HG03460 (cell line): ENCODE measurements around the gene ILK.
A peak's percentile ranks its signal among the peaks of the same experiment; 100 is the strongest.

Experiments used
- ATAC-seq: cut with Tn5 transposase; IDR thresholded peaks from one replicate; pipeline ENCODE4 v1.9.1; 2021; ENCODE audit not compliant: unreplicated experiment

Gene ILK

DNA sequence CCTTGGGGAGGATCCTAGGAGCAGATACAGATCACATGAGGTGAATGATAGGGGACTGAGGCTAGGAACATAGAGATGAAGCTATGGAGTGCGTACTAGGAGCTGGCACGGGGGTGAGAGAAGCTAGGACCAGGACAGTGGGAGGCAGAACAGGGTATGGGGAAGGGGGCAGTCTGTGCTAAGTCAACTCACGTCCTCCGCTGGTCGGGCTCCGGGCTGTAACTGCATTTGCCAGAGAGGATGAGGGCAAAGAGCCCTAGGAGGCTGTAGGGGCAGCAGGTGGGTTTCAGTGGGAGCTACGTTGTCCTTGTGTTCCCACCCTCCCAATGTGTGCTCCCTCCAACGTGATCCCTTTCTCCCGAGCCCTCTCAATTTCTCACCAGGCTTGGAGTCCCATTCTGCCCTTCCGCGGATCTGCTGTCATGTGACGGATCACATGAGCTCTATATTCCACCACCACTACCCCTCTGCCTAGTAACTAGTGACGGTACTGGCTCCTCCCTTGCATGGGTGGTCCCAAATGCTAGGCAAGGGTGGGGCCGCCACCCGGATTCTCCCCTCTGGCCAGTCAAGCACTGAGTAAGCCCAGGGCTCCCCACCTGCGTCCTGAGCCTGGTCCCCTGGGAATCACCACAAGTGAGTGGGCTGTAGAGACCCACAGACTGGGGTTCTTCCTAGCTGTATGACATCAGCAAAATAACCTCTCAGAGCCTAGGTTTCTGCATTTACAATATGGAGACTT lies 15.6 kb downstream of the ILK start, which contains the start of gene TPP1:
Gene TPP1, minus strand, starts transcription at position 419 of the 742 bp plus-strand sequence. Its CDS starts 22 bp downstream, at position 397.
- peak; percentile 100 for ATAC-seq

GRCh38 chr11:6620636-6621035 lies 17.1 kb downstream of the ILK start:
- no peak for ATAC-seq

GRCh38 chr11:6621711-6622211 lies 18.2 kb downstream of the ILK start:
- no peak for ATAC-seq

DNA sequence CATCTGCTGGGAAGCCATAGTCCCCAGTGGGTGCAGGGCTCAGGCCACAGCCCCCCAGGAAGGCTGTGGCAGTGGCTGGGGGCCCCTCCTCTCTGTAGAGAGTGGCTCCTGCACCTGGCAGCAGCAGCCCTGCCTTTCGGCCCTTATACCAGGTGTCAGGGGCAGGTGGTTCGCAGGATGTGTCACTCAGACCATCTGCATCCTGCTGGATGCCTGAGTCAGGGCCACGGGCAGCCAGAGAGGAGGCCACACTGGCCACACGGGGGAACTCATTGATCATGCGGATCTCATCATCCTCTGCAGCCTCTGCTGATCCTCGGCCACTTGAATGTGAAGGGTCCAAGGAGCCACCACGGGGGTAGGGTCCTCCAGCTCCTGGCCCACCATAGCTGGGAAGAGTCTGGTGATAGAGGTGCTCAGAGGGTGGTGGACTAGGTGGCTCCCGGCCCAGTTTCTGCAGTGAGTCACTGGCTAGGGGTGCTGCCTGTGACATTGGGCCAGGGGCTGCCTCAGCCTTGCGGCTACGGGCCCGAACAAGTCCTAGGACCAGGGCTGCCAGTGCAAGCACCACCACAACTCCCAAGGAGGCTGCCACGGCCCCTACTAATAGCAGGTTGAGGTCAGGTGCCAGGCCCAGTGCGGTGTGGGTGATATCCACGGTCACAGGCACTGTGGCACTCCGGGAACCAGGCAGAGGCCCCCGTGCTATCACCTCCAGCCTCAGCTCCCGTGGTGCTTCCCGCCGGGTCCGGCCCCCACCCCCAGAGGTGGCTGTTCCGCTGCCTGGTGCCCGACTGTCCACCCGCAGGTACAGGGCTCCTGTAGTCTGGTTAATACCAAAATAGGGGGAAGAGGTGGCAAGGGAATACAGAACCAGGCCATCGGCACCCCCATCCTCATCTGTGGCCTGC lies 18.9 kb downstream of the ILK start:
- ATAC-seq, result no peak

DNA sequence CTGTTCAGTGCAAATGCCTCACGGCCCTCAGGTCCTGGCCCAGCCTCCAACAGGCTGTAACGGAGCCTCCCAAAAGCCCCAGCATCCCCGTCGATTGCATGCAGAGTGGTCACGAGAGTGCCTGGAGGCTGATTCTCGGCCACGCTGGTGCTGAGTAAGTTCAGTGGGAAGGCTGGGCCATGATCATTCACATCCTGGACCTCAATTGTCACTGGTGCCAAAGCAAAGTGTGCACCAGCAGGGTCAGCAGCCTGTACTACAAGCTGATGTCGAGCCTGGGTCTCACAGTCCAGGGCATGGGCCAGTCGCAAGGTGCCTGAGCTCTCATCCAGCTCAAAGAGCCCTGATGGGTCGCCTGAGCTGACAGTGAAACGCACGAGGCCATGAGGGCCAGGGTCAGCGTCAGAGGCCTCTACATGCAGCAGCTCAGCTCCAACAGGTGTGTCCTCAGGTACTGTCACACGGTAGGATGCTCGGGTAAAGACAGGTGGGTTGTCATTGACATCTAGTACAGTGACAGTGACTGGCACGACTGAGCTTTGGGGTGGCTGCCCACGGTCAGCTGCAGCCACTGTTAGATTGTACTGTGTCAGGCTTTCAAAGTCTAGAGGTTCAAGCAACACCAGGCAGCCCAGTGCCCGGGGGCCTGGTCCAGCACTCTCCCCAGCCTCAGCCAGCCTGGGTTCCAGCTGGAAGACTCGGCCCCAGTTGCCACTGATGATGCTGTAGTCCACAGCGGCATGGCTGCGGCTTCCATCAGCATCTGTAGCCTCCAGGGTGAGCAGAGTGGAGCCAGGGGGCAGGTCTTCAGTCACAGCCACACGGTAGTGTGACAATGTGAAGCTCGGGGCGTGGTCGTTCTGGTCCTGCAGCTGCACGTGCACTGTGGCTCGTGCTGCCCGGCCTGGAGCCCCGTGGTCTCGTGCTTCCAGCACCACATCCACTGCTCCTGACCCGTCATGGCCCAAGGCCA lies 20.1 kb downstream of the ILK start:
- no peak for ATAC-seq

- no peak for ATAC-seq
These were observed 21.7 kb downstream of the ILK start for GRCh38 chr11:6625156-6625831.

DNA sequence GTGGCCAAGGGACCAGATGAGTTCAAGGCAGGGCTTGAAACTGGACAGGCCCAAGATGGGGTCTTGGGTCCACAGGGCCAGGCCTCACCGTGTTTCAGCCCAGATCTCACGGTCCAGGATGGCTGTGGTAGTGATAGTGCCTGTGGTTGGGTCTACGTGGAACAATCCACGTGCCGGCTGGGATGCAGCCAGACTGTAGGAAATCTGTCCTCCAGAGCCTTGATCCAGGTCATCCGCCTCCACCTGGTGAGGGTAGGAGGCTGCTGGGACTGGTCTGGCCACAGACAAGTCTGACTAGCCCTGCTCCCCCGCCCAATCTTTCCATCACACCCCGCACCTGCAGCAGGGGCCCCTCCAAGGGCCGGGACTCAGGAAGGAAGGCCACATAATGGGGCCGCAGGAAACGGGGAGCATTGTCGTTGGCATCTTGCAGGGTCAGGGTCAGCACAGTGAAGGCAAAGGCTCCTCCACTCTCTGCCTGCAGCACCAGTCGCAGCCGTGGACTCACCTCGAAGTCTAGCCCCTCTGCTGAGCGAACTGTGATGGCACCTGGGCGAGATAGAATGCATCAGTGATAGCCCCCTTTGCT lies 22.4 kb downstream of the ILK start:
- ATAC-seq, result no peak

DNA sequence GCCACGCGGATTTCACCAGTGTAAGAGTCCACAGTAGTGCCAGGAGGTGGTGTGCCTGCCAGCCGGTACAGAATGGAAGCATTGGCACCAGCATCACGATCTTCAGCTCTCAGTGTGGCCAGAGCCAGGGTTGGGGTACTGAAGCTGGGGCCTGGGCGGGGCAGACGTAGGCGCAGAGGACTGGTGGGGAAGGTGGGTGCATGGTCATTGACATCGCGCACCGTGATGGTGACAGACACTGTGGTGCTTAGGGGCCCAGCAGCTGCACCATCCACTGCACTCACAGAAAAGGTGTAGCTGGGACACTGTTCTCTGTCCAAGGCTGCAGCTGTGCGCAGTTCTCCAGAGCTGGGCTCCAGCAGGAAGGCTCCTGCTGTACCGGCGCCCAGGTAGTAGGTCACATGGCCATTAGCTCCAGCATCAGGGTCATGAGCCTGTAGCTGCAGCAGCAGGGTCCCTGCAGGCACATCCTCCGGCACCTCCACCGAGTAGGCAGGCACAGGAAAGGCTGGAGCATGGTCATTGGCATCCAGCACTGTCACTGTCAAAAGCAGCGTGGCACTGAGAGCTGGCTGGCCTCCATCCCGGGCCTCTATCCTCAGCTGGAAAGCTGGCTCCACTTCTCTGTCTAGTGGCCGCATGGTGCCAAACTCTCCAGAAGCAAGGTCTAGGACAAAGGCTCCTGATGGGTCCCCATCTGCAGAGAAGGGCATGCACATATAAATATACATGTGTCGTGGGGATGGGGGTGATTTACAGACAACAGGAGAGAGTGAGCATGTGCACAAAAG lies 23.6 kb downstream of the ILK start:
- no peak for ATAC-seq

GRCh38 chr11:6627762-6628241 lies 24.2 kb downstream of the ILK start:
- ATAC-seq, result no peak

- no peak for ATAC-seq
These were observed 25.0 kb downstream of the ILK start for GRCh38 chr11:6628526-6628925.

- ATAC-seq, result no peak
These were observed 26.0 kb downstream of the ILK start for GRCh38 chr11:6629573-6629891.

GRCh38 chr11:6629892-6630631 lies 26.5 kb downstream of the ILK start:
- no peak for ATAC-seq

- no peak for ATAC-seq
These were observed 27.2 kb downstream of the ILK start for GRCh38 chr11:6630632-6631291.

- no peak for ATAC-seq
These were observed 27.9 kb downstream of the ILK start for GRCh38 chr11:6631361-6631890.

GRCh38 chr11:6632116-6633073 lies 28.8 kb downstream of the ILK start:
- ATAC-seq, result no peak
